Measurements from ENCODE around the gene TTLL10.

Gene TTLL10

GRCh38 chr1:1240348-1240732, 66.7 kb downstream of the TTLL10 start:
- DNase-seq (ENCODE audit: low read depth in 2 of 2), result no peak
- no peak for TF ChIP-seq CTCF (IDR thresholded peaks at IDR 0.05; ENCODE audit: low read depth, low read length)
- no peak overlapping the region for H3K4me3 ChIP-seq (replicated peaks in 1 of 2; ENCODE audit: low read depth in 2 of 2, low read length in 2 of 2)

GRCh38 chr1:1240822-1241587, 67.3 kb downstream of the TTLL10 start:
- TF ChIP-seq CTCF (IDR thresholded peaks at IDR 0.05; ENCODE audit: low read depth, low read length), result no peak
- no peak for DNase-seq (ENCODE audit: low read depth in 2 of 2)
- H3K4me3 ChIP-seq (replicated peaks in 1 of 2; ENCODE audit: low read depth in 2 of 2, low read length in 2 of 2), result no peak overlapping the region

GRCh38 chr1:1241588-1242219, 68.0 kb downstream of the TTLL10 start:
- TF ChIP-seq CTCF (IDR thresholded peaks at IDR 0.05; ENCODE audit: low read depth, low read length), result no peak
- H3K4me3 ChIP-seq (replicated peaks in 1 of 2; ENCODE audit: low read depth in 2 of 2, low read length in 2 of 2), result no peak overlapping the region
- no peak for DNase-seq (ENCODE audit: low read depth in 2 of 2)

- TF ChIP-seq CTCF (IDR thresholded peaks at IDR 0.05; ENCODE audit: low read depth, low read length), result no peak
- no peak overlapping the region for H3K4me3 ChIP-seq (replicated peaks in 1 of 2; ENCODE audit: low read depth in 2 of 2, low read length in 2 of 2)
- no peak for DNase-seq (ENCODE audit: low read depth in 2 of 2)
Measured at GRCh38 chr1:1242461-1243265, 69.0 kb downstream of the TTLL10 start.

GRCh38 chr1:1243266-1243660, 69.6 kb downstream of the TTLL10 start:
- TF ChIP-seq CTCF (IDR thresholded peaks at IDR 0.05; ENCODE audit: low read depth, low read length), result no peak
- no peak overlapping the region for H3K4me3 ChIP-seq (replicated peaks in 1 of 2; ENCODE audit: low read depth in 2 of 2, low read length in 2 of 2)
- DNase-seq (ENCODE audit: low read depth in 2 of 2), result no peak

- H3K4me3 ChIP-seq (replicated peaks in 1 of 2; ENCODE audit: low read depth in 2 of 2, low read length in 2 of 2), result no peak overlapping the region
- no peak for DNase-seq (ENCODE audit: low read depth in 2 of 2)
- TF ChIP-seq CTCF (IDR thresholded peaks at IDR 0.05; ENCODE audit: low read depth, low read length), result no peak
Measured at GRCh38 chr1:1243807-1244191, 70.1 kb downstream of the TTLL10 start.
